Smooth muscle cell (in vitro differentiated cells): ENCODE measurements around the gene NACC1. TPM values are rescaled to one million over a fixed set of nuclear protein-coding genes. Genes with fewer than 3 reads are reported as not detected.
A peak's percentile ranks its signal among the peaks of the same experiment; 100 is the strongest.

Source experiments
- DNase-seq: peaks from one replicate; lab custom pipeline; 2025; ENCODE audit not compliant: unreplicated experiment; lab: John Stamatoyannopoulos, UW
- H2AFZ ChIP-seq: fragments of 200-600 bp; sonication (generic); 2 replicates; pipeline ENCODE4 v1.6.0; 2016; ENCODE audit warnings: antibody characterized with exemption, low read depth, mild to moderate bottlenecking
- H3F3A ChIP-seq: fragments of 200-600 bp; sonication (generic); 2 replicates; pipeline ENCODE4 v1.6.0; 2017; ENCODE audit warnings: antibody characterized with exemption, low read depth
- H3K27ac ChIP-seq: fragments of 200-600 bp; sonication (generic); 2 replicates; pipeline ENCODE4 v1.5.1; 2016; ENCODE audit warnings: low read depth, mild to moderate bottlenecking
- H3K27me3 ChIP-seq: fragments of 200-600 bp; sonication (generic); 2 replicates; pipeline ENCODE4 v1.6.1; 2016; ENCODE audit warnings: low read depth, mild to moderate bottlenecking
- H3K36me3 ChIP-seq: fragments of 200-600 bp; sonication (generic); 2 replicates; pipeline ENCODE4 v1.5.1; 2016; ENCODE audit warnings: low read depth
- H3K4me1 ChIP-seq: fragments of 200-600 bp; sonication (generic); 2 replicates; pipeline ENCODE4 v1.5.1; 2016; ENCODE audit warnings: low read depth
- H3K4me2 ChIP-seq: fragments of 200-600 bp; sonication (generic); 2 replicates; pipeline ENCODE4 v1.6.0; 2016; ENCODE audit warnings: mild to moderate bottlenecking
- H3K4me3 ChIP-seq: fragments of 200-600 bp; sonication (generic); 2 replicates; pipeline ENCODE4 v1.5.1; 2016; ENCODE audit warnings: mild to moderate bottlenecking
- H3K79me2 ChIP-seq: fragments of 200-600 bp; sonication (generic); 2 replicates; pipeline ENCODE4 v1.6.0; 2016; ENCODE audit warnings: low read depth, mild to moderate bottlenecking
- H3K9ac ChIP-seq: fragments of 200-600 bp; sonication (generic); 2 replicates; pipeline ENCODE4 v1.6.0; 2016; ENCODE audit warnings: low read depth
- H3K9me3 ChIP-seq: fragments of 200-600 bp; sonication (generic); replicated peaks from 2 replicates; pipeline ENCODE4 v1.5.1; 2016; ENCODE audit warnings: low read depth
- H4K20me1 ChIP-seq: fragments of 200-600 bp; sonication (generic); 2 replicates; pipeline ENCODE4 v1.6.0; 2016; ENCODE audit warnings: low read depth
- WGBS: methylation state at CpG from one replicate; pipeline ENCODE4 v1.1.7; 2016; ENCODE audit warnings: low lambda C conversion rate; 5-methylcytosine and 5-hydroxymethylcytosine counted together
- polyA plus RNA-seq: library from polyadenylated mRNA; unstranded; fragments of >200 nt; fragmentation: Nextera tagmentation; extraction: Ambion mirVana; gene quantifications from 2 replicates; pipeline ENCODE4 v1.2.1, GENCODE V29; 2016
- total RNA-seq: library from RNA; depleted of rRNA; stranded (reverse); fragments of >200 nt; gene quantifications from 2 replicates; pipeline ENCODE4 v1.2.3, GENCODE V29; 2014
- TF ChIP-seq, protein P1 (sequence below): fragments of 200-600 bp; sonication (generic); IDR thresholded peaks from 2 replicates; pipeline ENCODE4 v1.5.1; 2017; ENCODE audit warnings: borderline replicate concordance, mild to moderate bottlenecking, antibody characterized with exemption; ENCODE audit not compliant: insufficient read depth, poor library complexity, severe bottlenecking

The NACC1 gene
- total and polyA plus RNA-seq, 2 experiments from 2014 or later: 9.9 to 44.6 TPM

DNA sequence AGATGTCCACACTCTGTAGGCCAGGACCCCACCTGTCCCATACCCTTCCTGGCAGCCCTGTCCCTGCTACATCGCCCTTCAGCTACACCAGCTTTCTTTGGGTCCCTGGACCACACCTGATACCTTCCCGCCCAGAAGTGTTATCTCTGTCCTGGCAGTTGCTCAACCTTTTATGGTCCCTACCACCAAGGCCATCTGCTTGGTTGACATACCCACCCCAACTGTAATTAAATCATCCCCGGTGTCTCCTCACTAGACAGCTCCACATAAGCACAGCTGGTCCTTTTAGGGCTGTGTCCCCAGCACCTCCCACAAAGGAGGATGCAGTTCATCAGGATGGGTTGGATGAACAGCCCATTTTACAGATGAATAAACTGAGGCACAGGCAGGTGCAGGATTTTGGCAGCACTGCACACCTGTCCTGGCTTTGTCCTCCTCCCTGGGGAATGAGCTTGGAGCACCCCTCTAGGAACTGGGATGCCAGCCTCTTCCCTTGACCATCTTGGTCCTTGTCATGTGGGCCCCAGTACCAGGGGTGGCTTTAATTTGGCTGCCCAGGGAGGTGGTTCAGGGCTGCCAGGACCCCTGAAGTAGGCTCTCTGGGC lies 12.9 kb downstream of the NACC1 start:
- TF ChIP-seq, protein P1, sequence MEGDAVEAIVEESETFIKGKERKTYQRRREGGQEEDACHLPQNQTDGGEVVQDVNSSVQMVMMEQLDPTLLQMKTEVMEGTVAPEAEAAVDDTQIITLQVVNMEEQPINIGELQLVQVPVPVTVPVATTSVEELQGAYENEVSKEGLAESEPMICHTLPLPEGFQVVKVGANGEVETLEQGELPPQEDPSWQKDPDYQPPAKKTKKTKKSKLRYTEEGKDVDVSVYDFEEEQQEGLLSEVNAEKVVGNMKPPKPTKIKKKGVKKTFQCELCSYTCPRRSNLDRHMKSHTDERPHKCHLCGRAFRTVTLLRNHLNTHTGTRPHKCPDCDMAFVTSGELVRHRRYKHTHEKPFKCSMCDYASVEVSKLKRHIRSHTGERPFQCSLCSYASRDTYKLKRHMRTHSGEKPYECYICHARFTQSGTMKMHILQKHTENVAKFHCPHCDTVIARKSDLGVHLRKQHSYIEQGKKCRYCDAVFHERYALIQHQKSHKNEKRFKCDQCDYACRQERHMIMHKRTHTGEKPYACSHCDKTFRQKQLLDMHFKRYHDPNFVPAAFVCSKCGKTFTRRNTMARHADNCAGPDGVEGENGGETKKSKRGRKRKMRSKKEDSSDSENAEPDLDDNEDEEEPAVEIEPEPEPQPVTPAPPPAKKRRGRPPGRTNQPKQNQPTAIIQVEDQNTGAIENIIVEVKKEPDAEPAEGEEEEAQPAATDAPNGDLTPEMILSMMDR: no peak
- H3K27ac ChIP-seq: peak overlapping the region; percentile 73
- no peak overlapping the region for H3K9ac ChIP-seq
- peaks cover 98% of the 10 kb centered on the region for H4K20me1 ChIP-seq
- no peak overlapping the region for H2AFZ ChIP-seq
- no peaks in the 10 kb centered on the region for H3K9me3 ChIP-seq
- H3K4me3 ChIP-seq: no peak overlapping the region
- WGBS: 98% methylated on average over 3 of the region's 3 CpGs
- H3K36me3 ChIP-seq: no peaks in the 10 kb centered on the region
- H3K27me3 ChIP-seq: no peaks in the 10 kb centered on the region
- peaks cover 5% of the 10 kb centered on the region for H3F3A ChIP-seq
- H3K79me2 ChIP-seq: peaks cover 90% of the 10 kb centered on the region
- no peaks in the 10 kb centered on the region for H3K4me1 ChIP-seq
- DNase-seq: no peak
- no peak overlapping the region for H3K4me2 ChIP-seq

- H3K9me3 ChIP-seq: no peaks in the 10 kb centered on the region
- H3K27ac ChIP-seq: peak overlapping the region; percentile 73
- H4K20me1 ChIP-seq: peaks cover 93% of the 10 kb centered on the region
- 78% methylated on average over 8 of the region's 8 CpGs for WGBS
- H2AFZ ChIP-seq: no peak overlapping the region
- peaks cover 5% of the 10 kb centered on the region for H3F3A ChIP-seq
- DNase-seq: no peak
- H3K4me2 ChIP-seq: peak overlapping the region; percentile 38
- no peak overlapping the region for H3K4me3 ChIP-seq
- no peaks in the 10 kb centered on the region for H3K36me3 ChIP-seq
- peaks cover 74% of the 10 kb centered on the region for H3K79me2 ChIP-seq
- H3K4me1 ChIP-seq: no peaks in the 10 kb centered on the region
- TF ChIP-seq, protein P1: no peak
- H3K27me3 ChIP-seq: no peaks in the 10 kb centered on the region
- H3K9ac ChIP-seq: no peak overlapping the region
These were observed 14.6 kb downstream of the NACC1 start for GRCh38 chr19:13132471-13133180.

GRCh38 chr19:13133241-13133870 lies 15.3 kb downstream of the NACC1 start:
- no peaks in the 10 kb centered on the region for H3K4me1 ChIP-seq
- peaks cover 86% of the 10 kb centered on the region for H4K20me1 ChIP-seq
- no peaks in the 10 kb centered on the region for H3K36me3 ChIP-seq
- 90% methylated on average over 12 of the region's 12 CpGs for WGBS
- no peak overlapping the region for H2AFZ ChIP-seq
- peaks cover 5% of the 10 kb centered on the region for H3F3A ChIP-seq
- H3K4me3 ChIP-seq: no peak overlapping the region
- H3K27me3 ChIP-seq: no peaks in the 10 kb centered on the region
- H3K79me2 ChIP-seq: peaks cover 67% of the 10 kb centered on the region
- DNase-seq: no peak
- H3K27ac ChIP-seq: peak overlapping the region; percentile 73
- no peak overlapping the region for H3K4me2 ChIP-seq
- TF ChIP-seq, protein P1: no peak
- no peak overlapping the region for H3K9ac ChIP-seq
- H3K9me3 ChIP-seq: no peaks in the 10 kb centered on the region
